ENCODE data around the gene OOSP2. TPM values are rescaled to one million over a fixed set of nuclear protein-coding genes. Genes with fewer than 3 reads are reported as not detected.

OOSP2 gene
- total RNA-seq, result not detected

- TF ChIP-seq CTCF (IDR thresholded peaks at IDR 0.05; ENCODE audit: low read depth), result no peak
Observed at GRCh38 chr11:60040109-60040508, at the start of gene OOSP2. OOSP2 (plus strand) TSS chr11:60040409; CDS start chr11:60040460, 51 bp downstream.

- no peak for TF ChIP-seq CTCF (IDR thresholded peaks at IDR 0.05; ENCODE audit: low read depth)
Observed at GRCh38 chr11:59990421-59990820, 49.8 kb upstream of the OOSP2 start.

- TF ChIP-seq CTCF (IDR thresholded peaks at IDR 0.05; ENCODE audit: low read depth), result no peak
Observed at GRCh38 chr11:59992425-59992824, 47.8 kb upstream of the OOSP2 start.

GRCh38 chr11:59997800-59998199 lies 42.4 kb upstream of the OOSP2 start:
- TF ChIP-seq CTCF (IDR thresholded peaks at IDR 0.05; ENCODE audit: low read depth), result no peak

GRCh38 chr11:59999691-60000090 lies 40.5 kb upstream of the OOSP2 start:
- no peak for TF ChIP-seq CTCF (IDR thresholded peaks at IDR 0.05; ENCODE audit: low read depth)

- TF ChIP-seq CTCF (IDR thresholded peaks at IDR 0.05; ENCODE audit: low read depth), result no peak
Observed at GRCh38 chr11:60003729-60004128, 36.5 kb upstream of the OOSP2 start.

- TF ChIP-seq CTCF (IDR thresholded peaks at IDR 0.05; ENCODE audit: low read depth), result no peak
Observed at GRCh38 chr11:60005360-60005759, 34.8 kb upstream of the OOSP2 start.

Measured in subcutaneous adipose tissue (tissue), 4 donors.